ENCODE data around the gene SLC12A4.

Gene SLC12A4

GRCh38 chr16:67897231-67897630, 71.2 kb downstream of the SLC12A4 start:
- Histone ChIP-seq H3K9me2 (replicated peaks; ENCODE audit: insufficient read depth, low read length) (no peaks in the 10 kb centered on the region), H3K9ac (ENCODE audit: low read length) (no peak overlapping the region), H3K9me3 (ENCODE audit: insufficient read depth, low read length) (no peaks in the 10 kb centered on the region), H3K36me3 (ENCODE audit: low read length) (no peaks in the 10 kb centered on the region), H3K27me3 (ENCODE audit: low read length) (no peaks in the 10 kb centered on the region), H3K27ac (ENCODE audit: low read depth, low read length) (no peak overlapping the region), H3K4me3 (ENCODE audit: insufficient read depth, low read length, poor library complexity, severe bottlenecking) (no peak overlapping the region), H3K4me2 (ENCODE audit: low read depth, low read length, poor library complexity, severe bottlenecking) (no peak overlapping the region), H3F3A (ENCODE audit: insufficient read depth) (no peaks in the 10 kb centered on the region), H2AFZ (ENCODE audit: low read depth, low read length, severe bottlenecking) (no peak overlapping the region), H4K20me1 (ENCODE audit: low read depth, low read length) (no peaks in the 10 kb centered on the region), H3K79me2 (ENCODE audit: insufficient read depth, low read length) (peaks cover 14% of the 10 kb centered on the region)
- TF ChIP-seq EZH2phosphoT487 (conservative IDR thresholded peaks at IDR 0.05; ENCODE audit: low read length), result no peak
- TF ChIP-seq CTCF (IDR thresholded peaks at IDR 0.05; ENCODE audit: insufficient read depth, low read length, poor library complexity, severe bottlenecking), result no peak

GRCh38 chr16:67893743-67894399, 74.6 kb downstream of the SLC12A4 start:
- Histone ChIP-seq H3F3A (ENCODE audit: insufficient read depth) (no peaks in the 10 kb centered on the region; the same call in 1 of the 2 replicates), H3K27ac (ENCODE audit: low read depth, low read length) (no peak overlapping the region), H3K9me3 (ENCODE audit: insufficient read depth, low read length) (no peaks in the 10 kb centered on the region), H2AFZ (ENCODE audit: low read depth, low read length, severe bottlenecking) (peak overlapping the region; percentile 28), H3K36me3 (ENCODE audit: low read length) (no peaks in the 10 kb centered on the region), H3K4me3 (ENCODE audit: insufficient read depth, low read length, poor library complexity, severe bottlenecking) (peak overlapping the region; percentile 92), H3K9me2 (replicated peaks; ENCODE audit: insufficient read depth, low read length) (no peaks in the 10 kb centered on the region), H3K9ac (ENCODE audit: low read length) (peak overlapping the region; percentile 76), H3K27me3 (ENCODE audit: low read length) (no peaks in the 10 kb centered on the region), H4K20me1 (ENCODE audit: low read depth, low read length) (no peaks in the 10 kb centered on the region), H3K4me2 (ENCODE audit: low read depth, low read length, poor library complexity, severe bottlenecking) (peak overlapping the region; percentile 83), H3K79me2 (ENCODE audit: insufficient read depth, low read length) (peaks cover 14% of the 10 kb centered on the region)
- TF ChIP-seq CTCF (IDR thresholded peaks at IDR 0.05; ENCODE audit: insufficient read depth, low read length, poor library complexity, severe bottlenecking), result no peak
- no peak for TF ChIP-seq EZH2phosphoT487 (conservative IDR thresholded peaks at IDR 0.05; ENCODE audit: low read length)

Measured in SU-DHL-6 (cell line).